HEK293 (cell line): Measurements from ENCODE around the gene POLD4.

ENCODE experiments used
- CTCF ChIA-PET: fragments of 350-600 bp; formaldehyde crosslinking; extraction: SDS; loops from one replicate; lab custom pipeline; 2021; ENCODE audit warnings: antibody characterized with exemption; lab: Yijun Ruan, JAX
- POLR2A ChIA-PET: fragments of 300-600 bp; formaldehyde crosslinking; extraction: SDS; loops from one replicate; lab custom pipeline; 2020; ENCODE audit warnings: antibody characterized with exemption, inconsistent platforms; lab: Yijun Ruan, JAX
- H3K27ac ChIP-seq: fragments of 200-500 bp; sonication (Bioruptor generic); 2 replicates; pipeline ENCODE4 v1.5.1; 2014; ENCODE audit warnings: low read depth, low read length, control low read depth, inconsistent platforms; ENCODE audit errors: extremely low read depth
- H3K36me3 ChIP-seq, 2 experiments: fragments of 200-500 bp in 1 of 2; sonication (Bioruptor generic) in 1 of 2; 1 replicate in 1 of 2; 2 replicates in 1 of 2; pipeline ENCODE4 v1.5.1; 2014 to 2017; ENCODE audit warnings: inconsistent platforms in 2 of 2, low read length in 2 of 2; ENCODE audit not compliant: control insufficient read depth in 2 of 2, insufficient read depth in 1 of 2
- H3K4me1 ChIP-seq: fragments of 200-500 bp; sonication (Bioruptor generic); 2 replicates; pipeline ENCODE4 v1.5.1; 2014; ENCODE audit warnings: mild to moderate bottlenecking, low read length, inconsistent platforms; ENCODE audit not compliant: control insufficient read depth, insufficient read depth
- H3K4me3 ChIP-seq: 2 replicates; pipeline ENCODE4 v1.5.1; 2011; ENCODE audit warnings: low read depth, mild to moderate bottlenecking, control low read depth, low read length, moderate library complexity
- H3K9me3 ChIP-seq: fragments of 200-500 bp; sonication (Bioruptor generic); 2 replicates; pipeline ENCODE4 v1.5.1; 2014; ENCODE audit warnings: low read depth, low read length, inconsistent platforms; ENCODE audit not compliant: control insufficient read depth, insufficient read depth
- IKZF3 ChIP-seq: fragments of 450-650 bp; IDR thresholded peaks from 2 replicates; pipeline ENCODE4 v1.5.0; 2018; ENCODE audit warnings: missing biosample characterization, mild to moderate bottlenecking, missing genetic modification characterization, moderate library complexity
- ZBTB44 ChIP-seq: fragments of 450-650 bp; IDR thresholded peaks from 2 replicates; pipeline ENCODE4 v1.5.1; 2018; ENCODE audit warnings: missing biosample characterization, mild to moderate bottlenecking, missing genetic modification characterization
- ZFP37 ChIP-seq: fragments of 450-650 bp; formaldehyde crosslinking; IDR thresholded peaks from 2 replicates; pipeline ENCODE4 v1.5.1; 2016; ENCODE audit warnings: missing biosample characterization, missing genetic modification characterization
- ZNF148 ChIP-seq: fragments of 450-650 bp; formaldehyde crosslinking; IDR thresholded peaks from 2 replicates; pipeline ENCODE4 v1.5.0; 2017; ENCODE audit warnings: missing biosample characterization, missing genetic modification characterization, borderline replicate concordance
- ZNF221 ChIP-seq: fragments of 450-650 bp; formaldehyde crosslinking; IDR thresholded peaks from 2 replicates; pipeline ENCODE4 v1.5.1; 2017; ENCODE audit warnings: missing biosample characterization, missing genetic modification characterization, borderline replicate concordance
- ZNF324 ChIP-seq: fragments of 450-650 bp; formaldehyde crosslinking; IDR thresholded peaks from 2 replicates; pipeline ENCODE4 v1.5.1; 2016; ENCODE audit warnings: missing biosample characterization, missing genetic modification characterization
- ZNF354C ChIP-seq: fragments of 450-650 bp; formaldehyde crosslinking; IDR thresholded peaks from 2 replicates; pipeline ENCODE4 v1.5.1; 2016; ENCODE audit warnings: missing biosample characterization, missing genetic modification characterization, low read depth, borderline replicate concordance
- ZNF398 ChIP-seq: fragments of 450-650 bp; formaldehyde crosslinking; IDR thresholded peaks from 2 replicates; pipeline ENCODE4 v1.5.1; 2017; ENCODE audit warnings: missing biosample characterization, missing genetic modification characterization
- ZNF404 ChIP-seq: fragments of 450-650 bp; formaldehyde crosslinking; IDR thresholded peaks from 2 replicates; pipeline ENCODE4 v1.5.1; 2017; ENCODE audit warnings: missing biosample characterization, missing genetic modification characterization
- ZNF521 ChIP-seq: fragments of 450-650 bp; formaldehyde crosslinking; IDR thresholded peaks from 2 replicates; pipeline ENCODE4 v1.5.1; 2017; ENCODE audit warnings: missing biosample characterization, mild to moderate bottlenecking, missing genetic modification characterization
- ZNF555 ChIP-seq: fragments of 450-650 bp; formaldehyde crosslinking; conservative IDR thresholded peaks from 2 replicates; pipeline ENCODE4 v1.5.1; 2017; ENCODE audit warnings: missing biosample characterization, mild to moderate bottlenecking, missing genetic modification characterization, inconsistent platforms
- ZNF558 ChIP-seq: fragments of 450-650 bp; formaldehyde crosslinking; IDR thresholded peaks from 2 replicates; pipeline ENCODE4 v1.5.1; 2016; ENCODE audit warnings: missing biosample characterization, missing genetic modification characterization
- ZNF600 ChIP-seq: fragments of 450-650 bp; formaldehyde crosslinking; IDR thresholded peaks from 2 replicates; pipeline ENCODE4 v1.5.1; 2016; ENCODE audit warnings: missing biosample characterization, missing genetic modification characterization
- ZNF670 ChIP-seq: fragments of 450-650 bp; formaldehyde crosslinking; IDR thresholded peaks from 2 replicates; pipeline ENCODE4 v1.5.1; 2016; ENCODE audit warnings: missing biosample characterization, missing genetic modification characterization, low read depth
- ZNF677 ChIP-seq: fragments of 450-650 bp; IDR thresholded peaks from 2 replicates; pipeline ENCODE4 v1.5.0; 2018; ENCODE audit warnings: missing biosample characterization, mild to moderate bottlenecking, missing genetic modification characterization, moderate library complexity
- ZNF701 ChIP-seq: fragments of 450-650 bp; formaldehyde crosslinking; IDR thresholded peaks from 2 replicates; pipeline ENCODE4 v1.5.1; 2016; ENCODE audit warnings: missing biosample characterization, missing genetic modification characterization
- ZNF707 ChIP-seq: fragments of 450-650 bp; formaldehyde crosslinking; IDR thresholded peaks from 2 replicates; pipeline ENCODE4 v1.5.1; 2016; ENCODE audit warnings: missing biosample characterization, missing genetic modification characterization
- ZNF747 ChIP-seq: fragments of 450-650 bp; formaldehyde crosslinking; IDR thresholded peaks from 2 replicates; pipeline ENCODE4 v1.5.1; 2016; ENCODE audit warnings: missing biosample characterization, missing genetic modification characterization

Gene POLD4

GRCh38 chr11:67345247-67345919 is 8.0 kb downstream of the POLD4 start:
- Histone ChIP-seq H3K27ac (no peak overlapping the region), H3K9me3 (no peaks in the 10 kb centered on the region), H3K4me1 (no peaks in the 10 kb centered on the region), H3K4me3 (no peak overlapping the region), H3K36me3 (no peaks in the 10 kb centered on the region)
- CTCF ChIA-PET, result interaction anchor here (0.6 to 6.6 kb wide), 29 partner anchors 8 to 1263 kb away, joined by 3 to 58 read pairs (median 5); partner anchors contain the start of gene POLD4
- TF ChIP-seq ZNF354C (tag by site-specific recombination) (no peak), ZNF701 (tag by site-specific recombination) (no peak), ZFP37 (tag by site-specific recombination) (no peak), ZNF555 (tag by site-specific recombination) (no peak), ZNF148 (tag by site-specific recombination) (no peak), ZNF221 (tag by site-specific recombination) (no peak), ZNF521 (tag by site-specific recombination) (no peak), ZNF677 (tag by site-specific recombination) (no peak), ZNF324 (no peak)
- POLR2A ChIA-PET, result interaction anchor here (1.1 to 1.9 kb wide), 2 partner anchors 28 to 47 kb away, joined by 3 to 8 read pairs; partner anchors contain the start of gene RAD9A

- POLR2A ChIA-PET, result interaction anchor here (0.6 to 0.7 kb wide), 2 partner anchors 27 to 28 kb away, joined by 3 to 5 read pairs; no protein-coding TSS in a partner anchor
Measured at GRCh38 chr11:67344264-67344663, 9.1 kb downstream of the POLD4 start.

More at GRCh38 chr11:67344264-67344663, 9.1 kb downstream of the POLD4 start:
- Histone ChIP-seq H3K36me3 (no peaks in the 10 kb centered on the region), H3K4me3 (no peak overlapping the region), H3K27ac (no peak overlapping the region), H3K9me3 (no peaks in the 10 kb centered on the region), H3K4me1 (no peaks in the 10 kb centered on the region)
- CTCF ChIA-PET, result interaction anchor here (0.6 to 6.6 kb wide), 8 partner anchors 11 to 249 kb away, joined by 3 to 58 read pairs (median 7); partner anchors contain the start of gene POLD4
- TF ChIP-seq ZNF600 (tag by site-specific recombination) (no peak), ZNF670 (tag by site-specific recombination) (no peak), ZNF404 (tag by site-specific recombination) (no peak), ZNF221 (tag by site-specific recombination) (no peak), ZNF398 (tag by site-specific recombination) (no peak), ZNF558 (no peak), ZNF555 (tag by site-specific recombination) (no peak), ZNF707 (tag by site-specific recombination) (no peak), ZNF747 (tag by site-specific recombination) (no peak), ZBTB44 (tag by site-specific recombination) (no peak), IKZF3 (tag by site-specific recombination) (no peak)
